Bronchial epithelial cell (primary cell): Measurements from ENCODE around the gene OSMR. TPM values are rescaled to one million over a fixed set of nuclear protein-coding genes. Genes with fewer than 3 reads are reported as not detected.

Experiments
- DNase-seq: peaks from one replicate; pipeline ENCODE4 v3.0.0-alpha.2; 2010; ENCODE audit warnings: low read depth
- FAIRE-seq: peaks from 2 replicates; lab custom pipeline; 2011; peaks lifted over from hg19 to GRCh38; lab: Jason Lieb, UNC
- H3K27me3 ChIP-seq: 2 replicates; pipeline ENCODE4 v1.5.1; 2011; ENCODE audit warnings: low read length; ENCODE audit not compliant: control insufficient read depth, insufficient read depth
- H3K36me3 ChIP-seq: 2 replicates; pipeline ENCODE4 v1.5.1; 2011; ENCODE audit warnings: low read length; ENCODE audit not compliant: control insufficient read depth, insufficient read depth
- H3K4me3 ChIP-seq: 2 replicates; pipeline ENCODE4 v1.5.1; 2011; ENCODE audit warnings: mild to moderate bottlenecking, low read depth, low read length, control low read depth
- CTCF ChIP-seq: IDR thresholded peaks from 2 replicates; pipeline ENCODE4 v1.5.1; 2011; ENCODE audit warnings: mild to moderate bottlenecking, moderate library complexity, low read length, control low read depth, inconsistent platforms; ENCODE audit not compliant: insufficient read depth, severe bottlenecking
- total RNA-seq: library from RNA; depleted of rRNA; stranded (reverse); fragments of >200 nt; gene quantifications from 2 replicates; pipeline ENCODE4 v1.2.1, GENCODE V29; 2014

OSMR gene
- total RNA-seq, 1 donor from 2014 or later, result 36.9 TPM

- no peak for TF ChIP-seq CTCF
- H3K27me3 ChIP-seq, result no peaks in the 10 kb centered on the region
- FAIRE-seq, result no peak
- H3K4me3 ChIP-seq, result no peak overlapping the region
- no peak for DNase-seq
- H3K36me3 ChIP-seq, result peaks cover 33% of the 10 kb centered on the region
Observed at GRCh38 chr5:38925154-38925925, 79.5 kb downstream of the OSMR start.

DNA sequence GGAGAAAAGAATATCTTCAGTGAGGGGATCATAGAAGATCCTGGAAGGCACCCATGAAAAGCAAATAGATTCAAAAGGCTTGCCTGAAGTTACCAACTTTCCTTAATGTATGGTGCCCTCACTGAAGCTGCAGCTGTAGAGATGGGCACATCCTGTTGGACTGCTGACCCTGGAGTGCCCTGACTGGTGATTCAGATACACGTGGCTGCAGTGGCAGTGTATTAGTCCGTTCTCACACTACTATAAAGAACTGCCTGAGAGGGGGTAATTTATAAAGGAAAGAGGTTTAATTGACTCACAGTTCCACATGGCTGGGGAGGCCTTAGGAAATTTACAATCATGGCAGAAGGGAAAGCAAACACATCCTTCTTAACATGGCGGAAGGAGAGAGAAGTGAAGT, 80.3 kb downstream of the OSMR start:
- TF ChIP-seq CTCF, result no peak
- H3K36me3 ChIP-seq, result peaks cover 32% of the 10 kb centered on the region
- DNase-seq, result no peak

DNA sequence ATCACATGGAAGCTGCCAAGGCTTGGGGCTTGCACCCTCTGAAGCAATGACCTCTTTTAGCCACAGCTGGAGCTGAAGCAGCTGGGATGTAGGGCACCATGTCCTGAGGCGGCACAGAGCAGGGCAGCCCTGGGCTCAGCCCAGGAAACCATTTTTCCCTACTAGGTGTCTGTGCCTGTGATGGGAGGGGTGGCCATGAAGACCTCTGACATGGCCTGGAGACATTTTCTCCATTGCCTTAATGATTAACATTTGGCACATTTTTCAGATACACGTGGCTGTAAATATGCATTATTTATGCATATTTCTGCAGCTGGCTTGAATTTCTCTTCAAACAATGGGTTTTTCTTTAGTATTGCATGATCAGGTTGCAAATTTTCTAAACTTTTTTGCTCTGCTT, 81.7 kb downstream of the OSMR start:
- no peak for FAIRE-seq
- Histone ChIP-seq H3K4me3 (no peak overlapping the region), H3K36me3 (peaks cover 30% of the 10 kb centered on the region), H3K27me3 (no peaks in the 10 kb centered on the region)
- TF ChIP-seq CTCF, result no peak
- no peak for DNase-seq

More for the DNA sequence above, 80.3 kb downstream of the OSMR start:
- no peak for FAIRE-seq
- H3K4me3 ChIP-seq, result no peak overlapping the region
- no peaks in the 10 kb centered on the region for H3K27me3 ChIP-seq

- Histone ChIP-seq H3K36me3 (peaks cover 23% of the 10 kb centered on the region), H3K4me3 (no peak overlapping the region), H3K27me3 (no peaks in the 10 kb centered on the region)
- TF ChIP-seq CTCF, result no peak
- DNase-seq (no peak), FAIRE-seq (no peak)
Observed at GRCh38 chr5:38929838-38930237, 84.0 kb downstream of the OSMR start.

DNA sequence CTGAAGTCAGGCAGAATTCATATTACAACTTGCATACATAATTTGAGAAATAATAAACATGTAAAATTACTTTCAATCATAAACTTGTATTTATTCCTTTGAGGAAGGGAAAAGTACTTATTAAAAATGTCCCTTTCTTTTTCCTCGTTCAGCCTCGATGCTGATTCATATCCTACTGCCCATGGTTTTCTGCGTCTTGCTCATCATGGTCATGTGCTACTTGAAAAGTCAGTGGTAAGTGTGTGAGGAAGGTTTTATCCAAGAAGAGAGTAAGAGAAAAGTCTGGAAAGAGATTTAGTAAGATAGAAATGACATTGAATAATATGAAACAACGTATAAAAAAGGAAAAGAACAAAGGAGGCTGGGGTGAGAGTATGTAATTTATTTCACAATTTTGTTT, 85.9 kb downstream of the OSMR start:
- Histone ChIP-seq H3K4me3 (no peak overlapping the region), H3K36me3 (peaks cover 16% of the 10 kb centered on the region), H3K27me3 (no peaks in the 10 kb centered on the region)
- DNase-seq, result no peak
- TF ChIP-seq CTCF, result no peak
- FAIRE-seq, result no peak
